CD4-positive, alpha-beta T cell treated with Interleukin-6 for 4 hours (primary cell): ENCODE results near the gene TRIM40.
A peak's percentile ranks its signal among the peaks of the same experiment; 100 is the strongest.

Source experiments
- DNase-seq: peaks from one replicate; pipeline ENCODE4 v3.0.0-alpha.2; 2020; ENCODE audit warnings: mixed read lengths

The TRIM40 gene

GRCh38 chr6:30150671-30151395, 14.9 kb downstream of the TRIM40 start:
- no peak for DNase-seq

- no peak for DNase-seq
Observed at GRCh38 chr6:30151580-30151979, 15.6 kb downstream of the TRIM40 start.

GRCh38 chr6:30152016-30152673, 16.2 kb downstream of the TRIM40 start:
- DNase-seq, result no peak

GRCh38 chr6:30152910-30153610, 17.1 kb downstream of the TRIM40 start:
- DNase-seq, result no peak

- no peak for DNase-seq
Observed at GRCh38 chr6:30154061-30154460, 18.1 kb downstream of the TRIM40 start.

- DNase-seq, result no peak
Observed at GRCh38 chr6:30154709-30155519, 19.0 kb downstream of the TRIM40 start.

- DNase-seq, result no peak
Observed at GRCh38 chr6:30155520-30156261, 19.8 kb downstream of the TRIM40 start.

GRCh38 chr6:30156262-30156599, 20.3 kb downstream of the TRIM40 start:
- no peak for DNase-seq

GRCh38 chr6:30156774-30157173, 20.8 kb downstream of the TRIM40 start:
- DNase-seq, result no peak

- DNase-seq, result no peak
Observed at GRCh38 chr6:30157581-30157980, 21.6 kb downstream of the TRIM40 start.

GRCh38 chr6:30157999-30158398, 22.1 kb downstream of the TRIM40 start:
- DNase-seq, result no peak

- DNase-seq, result no peak
Observed at GRCh38 chr6:30158475-30159040, 22.6 kb downstream of the TRIM40 start.

GRCh38 chr6:30160008-30160784, 24.3 kb downstream of the TRIM40 start:
- DNase-seq, result no peak

GRCh38 chr6:30160785-30161531, 25.0 kb downstream of the TRIM40 start, which contains the start of gene TRIM10:
TRIM10 (minus strand) TSS chr6:30161211; CDS start chr6:30160858, 353 bp downstream.
- DNase-seq, result no peak

- no peak for DNase-seq
Observed at GRCh38 chr6:30162265-30163089, 26.5 kb downstream of the TRIM40 start.

- DNase-seq, result peak; percentile 19
Observed at GRCh38 chr6:30163090-30163917, 27.4 kb downstream of the TRIM40 start, which contains the start of gene TRIM15. TRIM15 (plus strand) TSS chr6:30163546; CDS start chr6:30163685, 139 bp downstream.

GRCh38 chr6:30163918-30164654, 28.1 kb downstream of the TRIM40 start:
- DNase-seq, result no peak

- no peak for DNase-seq
Observed at GRCh38 chr6:30164714-30165113, 28.8 kb downstream of the TRIM40 start.
